Right lobe of liver (tissue), 6 donors: ENCODE results near the gene IGSF10. TPM values are rescaled to one million over a fixed set of nuclear protein-coding genes. Genes with fewer than 3 reads are reported as not detected.

Experiments
- ATAC-seq, 4 donors: fragments of 200-7000 bp; cut with Tn5 transposase; one replicate each; pipeline ENCODE4 v1.9.1; 2020; ENCODE audit warnings: mild to moderate bottlenecking in 4 of 4, moderate library complexity in 4 of 4
- DNase-seq, 3 donors: peaks; one replicate each; pipeline ENCODE4 v3.0.0-alpha.2; 2020
- H3K27ac ChIP-seq, 3 donors: fragments of 200-600 bp; one replicate each; pipeline ENCODE4 v1.8.0; 2022
- H3K27me3 ChIP-seq, 2 donors: fragments of 200-600 bp; one replicate each; pipeline ENCODE4 v1.8.0; 2022
- H3K36me3 ChIP-seq, 4 donors: fragments of 200-600 bp; sonication (generic) in 1 of 4; one replicate each; pipeline versions ENCODE4 v1.5.1 to v1.8.0; 2017 to 2022; ENCODE audit warnings: control low read depth in 1 of 4
- H3K4me1 ChIP-seq, 4 donors: fragments of 200-600 bp; sonication (generic) in 1 of 4; one replicate each; pipeline versions ENCODE4 v1.5.1 to v1.8.0; 2017 to 2022; ENCODE audit warnings: control low read depth in 1 of 4
- H3K4me3 ChIP-seq, 3 donors: fragments of 200-600 bp; one replicate each; pipeline ENCODE4 v1.8.0; 2022
- H3K9me3 ChIP-seq, 4 donors: fragments of 200-600 bp; sonication (generic) in 1 of 4; one replicate each; pipeline versions ENCODE4 v1.5.1 to v1.8.0; 2017 to 2022; ENCODE audit warnings: control low read depth in 1 of 4
- CTCF ChIP-seq, 4 donors: fragments of 200-600 bp in 3 of 4; fragments of 450-650 bp in 1 of 4; IDR thresholded peaks; one replicate each; pipeline versions ENCODE4 v1.5.1 to v1.8.0; 2016 to 2022; ENCODE audit warnings: antibody characterized with exemption in 4 of 4, mild to moderate bottlenecking in 2 of 4
- POLR2A ChIP-seq: fragments of 450-650 bp; IDR thresholded peaks from one replicate; pipeline ENCODE4 v1.6.1; 2017; ENCODE audit warnings: antibody characterized with exemption, mild to moderate bottlenecking
- WGBS: methylation state at CpG from one replicate; pipeline ENCODE4 v1.1.6; 2018; ENCODE audit warnings: low coverage, low lambda C conversion rate; ENCODE audit not compliant: insufficient coverage; ENCODE audit errors: missing lambda C conversion rate; 5-methylcytosine and 5-hydroxymethylcytosine counted together
- intact Hi-C, 2 donors: fragments of 100-400 bp; cut with DNase I; formaldehyde crosslinking; loops; one replicate each; pipeline versions ENCODE4 v1.11.2 to v1.14.1; 2022
- total RNA-seq, 6 experiments: library from RNA; depleted of rRNA in 2 of 6; stranded (reverse); fragments of >200 nt in 2 of 6; fragmentation: NEBNext Ultra II Directional in 3 of 6; extraction: Animal tissue kit (Norgen Biotek cat#: 25700) in 3 of 6; gene quantifications; one replicate each; pipeline versions ENCODE4 v1.1.0 to v1.2.4, GENCODE V29; 2016 to 2023
- donor health status: DM: no; HTN: yes; CAD: no.
- donor health status: DM: no; HTN: no; CAD: no.
- donor health status: DM: no; HTN: no; CAD: no.
- donor health status: DM: no; HTN: yes; CAD: no.
- donor health status: DM: no; HTN: yes; CAD: no.

Gene IGSF10
- total RNA-seq, 6 experiments from 2014 or later, result 0.06 to 0.35 (median 0.17) TPM

- TF ChIP-seq CTCF (IDR thresholded peaks at IDR 0.05), result no peak
- TF ChIP-seq POLR2A, result no peak
- H3K27me3 ChIP-seq, result no peaks in the 10 kb centered on the region
- intact Hi-C loops, result no loop called here
- H3K4me3 ChIP-seq, result no peak overlapping the region
- H3K27ac ChIP-seq, result no peak overlapping the region
- H3K4me1 ChIP-seq, result peaks cover 0 to 4% (median 2%) of the 10 kb centered on the region in 4 donors
- no peaks in the 10 kb centered on the region for H3K9me3 ChIP-seq
- no peak for DNase-seq
- ATAC-seq, result no peak
- H3K36me3 ChIP-seq, result no peaks in the 10 kb centered on the region
- 76% methylated on average over 5 of the region's 5 CpGs for WGBS
Measured at GRCh38 chr3:151430821-151431484, 29.9 kb downstream of the IGSF10 start.

- H3K27me3 ChIP-seq, result no peaks in the 10 kb centered on the region
- no peak overlapping the region for H3K27ac ChIP-seq
- no peaks in the 10 kb centered on the region for H3K9me3 ChIP-seq
- TF ChIP-seq POLR2A (no peak), CTCF (IDR thresholded peaks at IDR 0.05) (no peak)
- ATAC-seq, result no peak
- WGBS, result 80% methylated on average over 2 of the region's 2 CpGs
- no peak for DNase-seq
- H3K4me1 ChIP-seq, result no peaks in the 10 kb centered on the region
- intact Hi-C loops, result no loop called here
- H3K36me3 ChIP-seq, result no peaks in the 10 kb centered on the region
- H3K4me3 ChIP-seq, result no peak overlapping the region
Measured at GRCh38 chr3:151428386-151428785, 32.5 kb downstream of the IGSF10 start.

- TF ChIP-seq CTCF (IDR thresholded peaks at IDR 0.05) (no peak), POLR2A (no peak)
- Histone ChIP-seq H3K4me3 (no peak overlapping the region), H3K27me3 (no peaks in the 10 kb centered on the region), H3K9me3 (no peaks in the 10 kb centered on the region), H3K27ac (no peak overlapping the region), H3K4me1 (no peaks in the 10 kb centered on the region), H3K36me3 (no peaks in the 10 kb centered on the region)
- intact Hi-C loops, result no loop called here
- DNase-seq, result no peak
- no peak for ATAC-seq
Measured at GRCh38 chr3:151426341-151426657, 34.6 kb downstream of the IGSF10 start.

GRCh38 chr3:151425627-151426340 is 35.1 kb downstream of the IGSF10 start:
- no peak for DNase-seq
- Histone ChIP-seq H3K27ac (no peak overlapping the region), H3K4me1 (no peaks in the 10 kb centered on the region), H3K9me3 (no peaks in the 10 kb centered on the region), H3K36me3 (no peaks in the 10 kb centered on the region), H3K4me3 (no peak overlapping the region), H3K27me3 (no peaks in the 10 kb centered on the region)
- no peak for ATAC-seq
- TF ChIP-seq CTCF (IDR thresholded peaks at IDR 0.05) (peak in 3 of 4 donors; percentile 10 to 30 (median 20)), POLR2A (no peak)
- WGBS, result 69% methylated on average over 4 of the region's 4 CpGs
- intact Hi-C loops, result no loop called here
